RWPE2 (cell line): ENCODE measurements around the gene GSN.

Experiments
- ATAC-seq: fragments of 200-7000 bp; cut with Tn5 transposase; 3 replicates; pipeline ENCODE4 v1.9.1; 2021; ENCODE audit warnings: low read depth
- DNase-seq: peaks from one replicate; pipeline ENCODE4 v3.0.0-alpha.2; 2020; ENCODE audit warnings: low spot score
- H3K27ac ChIP-seq: fragments of 450-650 bp; 2 replicates; pipeline ENCODE4 v1.5.1; 2017; ENCODE audit warnings: mild to moderate bottlenecking; ENCODE audit not compliant: poor library complexity, severe bottlenecking
- H3K27me3 ChIP-seq: fragments of 250-450 bp; sonication (Bioruptor Pico); 2 replicates; pipeline ENCODE4 v1.5.1; 2021; ENCODE audit warnings: mild to moderate bottlenecking, moderate library complexity; ENCODE audit not compliant: insufficient read depth, poor library complexity, severe bottlenecking
- H3K36me3 ChIP-seq: fragments of 250-450 bp; sonication (Bioruptor Pico); 2 replicates; pipeline ENCODE4 v1.5.1; 2020; ENCODE audit warnings: low read depth, mild to moderate bottlenecking, moderate library complexity
- H3K4me1 ChIP-seq: fragments of 250-450 bp; sonication (Bioruptor Pico); 2 replicates; pipeline ENCODE4 v1.5.1; 2021; ENCODE audit warnings: mild to moderate bottlenecking, moderate library complexity; ENCODE audit not compliant: insufficient read depth, poor library complexity, severe bottlenecking
- H3K4me3 ChIP-seq: fragments of 250-450 bp; sonication (Bioruptor Pico); 2 replicates; pipeline ENCODE4 v1.5.1; 2021; ENCODE audit warnings: mild to moderate bottlenecking, moderate library complexity; ENCODE audit not compliant: severe bottlenecking
- H3K9me3 ChIP-seq: fragments of 250-450 bp; sonication (Bioruptor Pico); 2 replicates; pipeline ENCODE4 v1.5.1; 2021; ENCODE audit warnings: mild to moderate bottlenecking, moderate library complexity; ENCODE audit not compliant: severe bottlenecking
- CTCF ChIP-seq: fragments of 450-650 bp; IDR thresholded peaks from one replicate; pipeline ENCODE4 v1.5.1; 2017; ENCODE audit warnings: mild to moderate bottlenecking, moderate library complexity; ENCODE audit not compliant: poor library complexity, severe bottlenecking

The GSN gene

GRCh38 chr9:121360601-121361374 is 92.8 kb downstream of the GSN start:
- no peak for TF ChIP-seq CTCF
- Histone ChIP-seq H3K4me3 (no peak overlapping the region), H3K27me3 (no peaks in the 10 kb centered on the region), H3K27ac (peak overlapping the region; percentile 77), H3K36me3 (peaks cover 22% of the 10 kb centered on the region), H3K4me1 (peaks cover 73% of the 10 kb centered on the region), H3K9me3 (no peaks in the 10 kb centered on the region)
- peak; percentile 69 for ATAC-seq
- DNase-seq: no peak

GRCh38 chr9:121362813-121363621 is 95.1 kb downstream of the GSN start:
- Histone ChIP-seq H3K4me1 (peaks cover 73% of the 10 kb centered on the region), H3K4me3 (no peak overlapping the region), H3K27ac (peak overlapping the region; percentile 77), H3K27me3 (no peaks in the 10 kb centered on the region), H3K36me3 (peaks cover 38% of the 10 kb centered on the region), H3K9me3 (no peaks in the 10 kb centered on the region)
- ATAC-seq: peak; percentile 79
- no peak for DNase-seq
- TF ChIP-seq CTCF: no peak

- no peak for ATAC-seq
- H3K4me3 ChIP-seq: no peak overlapping the region
- no peak for DNase-seq
- no peaks in the 10 kb centered on the region for H3K27me3 ChIP-seq
- H3K36me3 ChIP-seq: peaks cover 43% of the 10 kb centered on the region
- H3K4me1 ChIP-seq: peaks cover 79% of the 10 kb centered on the region
- peak overlapping the region; percentile 77 for H3K27ac ChIP-seq
- TF ChIP-seq CTCF: no peak
- H3K9me3 ChIP-seq: no peaks in the 10 kb centered on the region
Measured at GRCh38 chr9:121363622-121363961, 95.6 kb downstream of the GSN start.

GRCh38 chr9:121364077-121364476 is 96.1 kb downstream of the GSN start:
- Histone ChIP-seq H3K9me3 (no peaks in the 10 kb centered on the region), H3K27ac (peak overlapping the region; percentile 77), H3K4me3 (no peak overlapping the region), H3K4me1 (peaks cover 83% of the 10 kb centered on the region), H3K27me3 (no peaks in the 10 kb centered on the region), H3K36me3 (peaks cover 43% of the 10 kb centered on the region)
- no peak for TF ChIP-seq CTCF
- no peak for DNase-seq
- no peak for ATAC-seq
